K562 (cell line): ENCODE results near the gene CD52. TPM values are rescaled to one million over a fixed set of nuclear protein-coding genes. Genes with fewer than 3 reads are reported as not detected.
A peak's percentile ranks its signal among the peaks of the same experiment; 100 is the strongest.
"Not testable (repeated sequence)": the region's sequence is repeated elsewhere in the genome, so short reads cannot be mapped to it uniquely, and the experiment has no call there.

Experiments used
- AFF1 ChIP-seq, 2 experiments: fragments of 450-650 bp; IDR thresholded peaks; 2 replicates each; pipeline ENCODE4 v1.6.1; 2018; ENCODE audit warnings: mild to moderate bottlenecking in 2 of 2, low read depth in 1 of 2; ENCODE audit not compliant: partially characterized antibody in 2 of 2
- BRD9 ChIP-seq: fragments of 450-650 bp; IDR thresholded peaks from 2 replicates; pipeline ENCODE4 v1.6.1; 2018; ENCODE audit warnings: low read depth; ENCODE audit not compliant: partially characterized antibody
- CC2D1A ChIP-seq: fragments of 450-650 bp; IDR thresholded peaks from 2 replicates; pipeline ENCODE4 v1.6.1; 2017; ENCODE audit warnings: mild to moderate bottlenecking
- MECOM ChIP-seq: fragments of 250-450 bp; sonication (Bioruptor Pico); IDR thresholded peaks from 2 replicates; pipeline ENCODE4 v1.8.0; 2022; ENCODE audit warnings: inconsistent platforms
- NCOA4 ChIP-seq: fragments of 450-650 bp; IDR thresholded peaks from 2 replicates; pipeline ENCODE4 v1.6.1; 2018; ENCODE audit warnings: mild to moderate bottlenecking; ENCODE audit not compliant: partially characterized antibody
- polyA plus RNA-seq, 8 experiments: library from polyadenylated mRNA; depleted of rRNA in 4 of 8; stranded (reverse) in 5 of 8; unstranded in 3 of 8; fragments of >200 nt; fragmentation: Nextera tagmentation in 2 of 8; fragmentation: Illumina TruSeq in 1 of 8; extraction: Ambion mirVana in 2 of 8; extraction: Trizol in 1 of 8; gene quantifications; 2 replicates each; pipeline versions ENCODE4 v1.2.1 to v1.2.3, GENCODE V29; 2011 to 2014; ENCODE audit warnings: inconsistent platforms in 1 of 8, missing spikeins in 1 of 8
- total RNA-seq, 7 experiments: library from RNA; depleted of rRNA in 6 of 7; stranded (reverse); fragments of >200 nt in 6 of 7; fragmentation: Illumina TruSeq in 2 of 7; extraction: Trizol in 2 of 7; gene quantifications; 2 replicates each; pipeline versions ENCODE4 v1.2.1 to v1.2.3, GENCODE V29; 2011 to 2021; ENCODE audit warnings: low replicate concordance in 1 of 7
- TF ChIP-seq, protein P1 (sequence below), 2 experiments: fragments of 250-450 bp in 1 of 2; fragments of 450-650 bp in 1 of 2; sonication (Bioruptor Pico) in 1 of 2; IDR thresholded peaks; 2 replicates each; pipeline versions ENCODE4 v1.6.1 to v1.8.0; 2016 to 2021; ENCODE audit warnings: mild to moderate bottlenecking in 2 of 2, moderate library complexity in 2 of 2, missing compliant biosample characterization in 1 of 2, missing genetic modification characterization in 1 of 2
- TF ChIP-seq, protein P2 (sequence below): fragments of 450-650 bp; IDR thresholded peaks from 2 replicates; pipeline ENCODE4 v1.6.1; 2018; ENCODE audit not compliant: partially characterized antibody

Gene CD52
- total and polyA plus RNA-seq, 9 of the 15 experiments (the other 6 are each of a cell fraction or from before 2014, with no cell fraction given), result 34.9 to 488 (median 173) TPM

DNA sequence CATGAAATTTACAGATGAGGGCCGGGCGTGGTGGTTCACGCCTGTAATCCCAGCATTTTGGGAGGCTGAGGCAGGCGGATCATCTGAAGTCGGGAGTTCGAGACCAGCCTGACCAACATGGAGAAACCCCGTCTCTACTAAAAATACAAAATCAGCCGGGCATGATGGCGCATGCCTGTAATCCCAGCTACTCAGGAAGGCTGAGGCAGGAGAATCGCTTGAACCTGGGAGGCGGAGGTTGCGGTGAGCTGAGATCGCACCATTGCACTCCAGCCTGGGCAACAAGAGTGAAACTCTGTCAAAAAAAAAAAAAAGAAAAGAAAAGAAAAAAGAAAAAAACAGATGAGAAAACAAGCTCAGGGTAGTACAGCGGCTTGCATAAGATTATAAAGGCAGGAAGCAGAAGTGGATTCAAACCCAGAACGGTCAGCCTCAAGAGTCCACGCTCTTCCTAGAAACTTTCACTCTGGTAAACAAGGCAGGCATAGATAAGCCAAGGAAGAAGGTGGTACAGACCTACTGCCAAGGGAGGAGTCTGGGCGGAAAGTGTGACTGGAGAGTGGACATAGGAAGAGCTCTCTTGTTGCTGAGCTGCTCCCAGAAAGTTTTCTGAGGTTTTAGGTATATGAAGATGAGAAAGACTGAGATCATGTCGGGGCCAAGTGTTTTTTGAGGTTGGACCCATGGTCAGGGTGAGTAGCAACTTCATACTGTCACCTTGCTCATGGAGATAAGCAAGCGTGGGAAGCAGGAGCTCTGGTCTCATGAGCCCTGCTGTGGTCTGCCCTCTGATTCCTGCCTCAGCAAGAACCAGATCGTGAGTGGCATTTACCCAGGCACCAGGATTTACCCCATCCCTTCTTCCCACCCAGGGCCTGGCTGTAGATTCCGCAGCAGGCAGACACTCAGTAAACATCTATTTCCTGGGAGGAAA, 9.5 kb upstream of the CD52 start (continued):
- TF ChIP-seq CC2D1A (peak; percentile 46; the same call in 1 of the 2 replicates), NCOA4 (peak; percentile 65), MECOM (0 out of 2 replicates have a peak, but pooled peaks have one; percentile 36), BRD9 (peak; percentile 62), AFF1 (IDR thresholded peaks at IDR 0.05; ENCODE audit: low read depth in 1 of 2, partially characterized antibody in 2 of 2) (peak in 1 of 2 experiments; percentile 43)
- TF ChIP-seq, protein P1, sequence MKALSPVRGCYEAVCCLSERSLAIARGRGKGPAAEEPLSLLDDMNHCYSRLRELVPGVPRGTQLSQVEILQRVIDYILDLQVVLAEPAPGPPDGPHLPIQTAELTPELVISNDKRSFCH (CRISPR knock-in tag; IDR thresholded peaks at IDR 0.05), result not testable (repeated sequence)
- TF ChIP-seq, protein P1 (tag; IDR thresholded peaks at IDR 0.05), result peak; percentile 68; the same call in 1 of the 2 replicates
- TF ChIP-seq, protein P2, sequence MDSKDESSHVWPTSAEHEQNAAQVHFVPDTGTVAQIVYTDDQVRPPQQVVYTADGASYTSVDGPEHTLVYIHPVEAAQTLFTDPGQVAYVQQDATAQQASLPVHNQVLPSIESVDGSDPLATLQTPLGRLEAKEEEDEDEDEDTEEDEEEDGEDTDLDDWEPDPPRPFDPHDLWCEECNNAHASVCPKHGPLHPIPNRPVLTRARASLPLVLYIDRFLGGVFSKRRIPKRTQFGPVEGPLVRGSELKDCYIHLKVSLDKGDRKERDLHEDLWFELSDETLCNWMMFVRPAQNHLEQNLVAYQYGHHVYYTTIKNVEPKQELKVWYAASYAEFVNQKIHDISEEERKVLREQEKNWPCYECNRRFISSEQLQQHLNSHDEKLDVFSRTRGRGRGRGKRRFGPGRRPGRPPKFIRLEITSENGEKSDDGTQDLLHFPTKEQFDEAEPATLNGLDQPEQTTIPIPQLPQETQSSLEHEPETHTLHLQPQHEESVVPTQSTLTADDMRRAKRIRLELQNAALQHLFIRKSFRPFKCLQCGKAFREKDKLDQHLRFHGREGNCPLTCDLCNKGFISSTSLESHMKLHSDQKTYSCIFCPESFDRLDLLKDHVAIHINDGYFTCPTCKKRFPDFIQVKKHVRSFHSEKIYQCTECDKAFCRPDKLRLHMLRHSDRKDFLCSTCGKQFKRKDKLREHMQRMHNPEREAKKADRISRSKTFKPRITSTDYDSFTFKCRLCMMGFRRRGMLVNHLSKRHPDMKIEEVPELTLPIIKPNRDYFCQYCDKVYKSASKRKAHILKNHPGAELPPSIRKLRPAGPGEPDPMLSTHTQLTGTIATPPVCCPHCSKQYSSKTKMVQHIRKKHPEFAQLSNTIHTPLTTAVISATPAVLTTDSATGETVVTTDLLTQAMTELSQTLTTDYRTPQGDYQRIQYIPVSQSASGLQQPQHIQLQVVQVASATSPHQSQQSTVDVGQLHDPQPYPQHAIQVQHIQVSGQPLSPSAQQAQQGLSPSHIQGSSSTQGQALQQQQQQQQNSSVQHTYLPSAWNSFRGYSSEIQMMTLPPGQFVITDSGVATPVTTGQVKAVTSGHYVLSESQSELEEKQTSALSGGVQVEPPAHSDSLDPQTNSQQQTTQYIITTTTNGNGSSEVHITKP, result peak; percentile 64
